Left kidney (tissue), 8 donors: ENCODE data around the gene DPEP2. TPM values are rescaled to one million over a fixed set of nuclear protein-coding genes. Genes with fewer than 3 reads are reported as not detected.
"Not testable (repeated sequence)": the region's sequence is repeated elsewhere in the genome, so short reads cannot be mapped to it uniquely, and the experiment has no call there.

ENCODE experiments used
- DNase-seq: peaks from one replicate; pipeline ENCODE4 v3.0.0-alpha.2; 2013
- long read RNA-seq, 8 donors: transcript quantifications; one replicate each; lab custom pipeline, GENCODE V29; 2026
- polyA plus RNA-seq: library from polyadenylated mRNA; unstranded; fragments of 120-200 nt; gene quantifications from one replicate; pipeline ENCODE4 v1.2.1, GENCODE V29; 2013; ENCODE audit not compliant: insufficient read length

The DPEP2 gene, protein sequence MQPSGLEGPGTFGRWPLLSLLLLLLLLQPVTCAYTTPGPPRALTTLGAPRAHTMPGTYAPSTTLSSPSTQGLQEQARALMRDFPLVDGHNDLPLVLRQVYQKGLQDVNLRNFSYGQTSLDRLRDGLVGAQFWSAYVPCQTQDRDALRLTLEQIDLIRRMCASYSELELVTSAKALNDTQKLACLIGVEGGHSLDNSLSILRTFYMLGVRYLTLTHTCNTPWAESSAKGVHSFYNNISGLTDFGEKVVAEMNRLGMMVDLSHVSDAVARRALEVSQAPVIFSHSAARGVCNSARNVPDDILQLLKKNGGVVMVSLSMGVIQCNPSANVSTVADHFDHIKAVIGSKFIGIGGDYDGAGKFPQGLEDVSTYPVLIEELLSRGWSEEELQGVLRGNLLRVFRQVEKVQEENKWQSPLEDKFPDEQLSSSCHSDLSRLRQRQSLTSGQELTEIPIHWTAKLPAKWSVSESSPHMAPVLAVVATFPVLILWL
- polyA plus RNA-seq: 1.2 TPM
- long read RNA-seq, donor 1: 0 reads
- long read RNA-seq, donor 2: 0 reads
- long read RNA-seq, donor 3: 0 reads
- long read RNA-seq, donor 4: 0 reads
- long read RNA-seq, donor 5: 0 reads
- long read RNA-seq, donor 6: 0 reads
- long read RNA-seq, donor 7: 0 reads
- long read RNA-seq, donor 8: 0 reads

DNA sequence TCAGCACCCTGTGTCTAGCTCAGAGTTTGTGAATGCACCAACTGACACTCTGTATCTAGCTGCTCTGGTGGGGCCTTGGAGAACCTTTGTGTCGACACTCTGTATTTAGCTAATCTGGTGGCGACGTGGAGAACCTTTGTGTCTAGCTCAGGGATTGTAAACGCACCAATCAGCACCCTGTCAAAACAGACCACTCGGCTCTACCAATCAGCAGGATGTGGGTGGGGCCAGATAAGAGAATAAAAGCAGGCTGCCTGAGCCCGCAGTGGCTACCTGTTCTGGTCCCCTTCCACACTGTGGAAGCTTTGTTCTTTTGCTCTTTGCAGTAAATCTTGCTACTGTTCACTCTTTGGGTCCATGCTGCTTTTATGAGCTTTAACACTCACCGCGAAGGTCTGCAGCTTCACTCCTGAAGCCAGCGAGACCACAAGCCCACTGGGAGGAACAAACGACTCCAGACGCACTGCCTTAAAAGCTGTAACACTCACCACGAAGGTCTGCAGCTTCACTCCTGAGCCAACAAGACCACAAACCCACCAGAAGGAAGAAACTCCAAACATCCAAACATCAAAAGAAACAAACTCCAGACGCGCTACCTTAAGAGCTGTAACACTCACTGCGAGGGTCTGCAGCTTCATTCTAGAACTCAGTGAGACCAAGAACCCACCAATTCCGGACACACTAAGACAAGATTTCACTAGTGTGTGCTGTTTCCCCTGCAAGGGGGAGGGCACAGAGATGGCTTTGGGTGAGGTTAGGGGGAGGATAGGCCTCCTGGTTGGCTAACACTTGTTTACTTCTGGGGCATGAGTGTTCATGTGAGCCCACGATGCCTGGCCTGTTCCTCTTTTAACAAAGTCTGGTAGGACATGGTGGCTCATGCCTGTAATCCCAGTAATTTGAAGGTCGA lies at the start of gene DPEP2:
TSS of gene DPEP2 (minus strand) at position 706 of the 910 bp plus-strand sequence. CDS start 6,272 bp downstream, outside the sequence.
- not testable (repeated sequence) for DNase-seq

DNA sequence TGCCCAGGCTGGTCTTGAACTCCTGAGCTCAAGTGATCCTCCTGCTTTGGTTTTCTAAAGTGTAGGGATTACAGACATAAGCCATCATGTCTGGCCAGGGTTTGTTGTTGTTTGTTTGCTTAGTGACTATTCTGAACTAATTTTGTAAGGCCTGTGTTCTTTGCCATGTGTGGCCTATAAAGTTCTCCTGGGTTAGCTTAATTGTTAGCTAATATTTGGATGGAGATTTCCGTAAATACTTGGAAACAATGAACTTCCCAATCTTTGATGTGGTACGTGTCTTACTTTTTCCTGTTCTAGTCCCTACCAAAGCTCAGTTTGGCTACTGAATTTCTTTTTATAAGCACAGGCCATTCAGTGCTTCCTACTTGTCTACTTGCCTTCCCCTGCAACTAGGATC lies 48.7 kb upstream of the DPEP2 start:
- DNase-seq: no peak

DNA sequence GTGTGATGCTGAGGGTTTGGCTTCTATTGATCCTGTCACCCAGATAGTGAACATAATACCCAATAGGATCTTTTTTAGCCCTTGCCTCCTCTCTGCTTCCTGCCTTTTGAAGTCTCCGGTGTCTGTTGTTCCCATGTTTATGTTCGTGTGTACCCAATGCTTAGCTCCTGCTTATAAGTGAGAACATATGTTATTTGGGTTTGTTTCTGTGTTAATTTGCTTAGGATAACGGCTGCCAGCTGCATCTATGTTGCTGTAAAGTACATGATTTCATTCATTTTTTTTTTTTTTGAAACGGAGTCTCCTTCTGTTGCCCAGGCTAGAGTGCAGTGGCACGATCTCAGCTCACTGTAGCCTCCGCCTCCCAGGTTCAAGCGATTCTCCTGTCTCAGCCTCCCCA lies 46.8 kb upstream of the DPEP2 start:
- DNase-seq: no peak

DNA sequence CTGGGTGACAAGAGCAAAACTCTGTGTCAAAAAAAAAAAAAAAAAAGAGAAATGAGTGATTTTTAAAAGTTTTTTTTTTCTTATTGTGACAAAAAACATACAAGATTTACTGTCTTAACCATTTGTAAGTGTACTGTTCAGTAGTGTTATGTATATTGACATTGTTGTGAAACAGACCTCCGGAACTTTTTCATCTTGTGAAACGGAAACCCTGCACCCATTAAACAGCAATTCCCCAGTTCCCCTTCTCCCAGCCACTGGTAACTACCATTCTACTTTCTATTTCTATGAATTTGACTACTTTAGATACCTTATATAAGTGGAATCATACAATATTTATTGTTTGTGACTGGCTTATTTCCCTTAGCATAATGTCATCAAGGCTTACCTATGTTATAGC lies 42.5 kb upstream of the DPEP2 start:
- no peak for DNase-seq

DNA sequence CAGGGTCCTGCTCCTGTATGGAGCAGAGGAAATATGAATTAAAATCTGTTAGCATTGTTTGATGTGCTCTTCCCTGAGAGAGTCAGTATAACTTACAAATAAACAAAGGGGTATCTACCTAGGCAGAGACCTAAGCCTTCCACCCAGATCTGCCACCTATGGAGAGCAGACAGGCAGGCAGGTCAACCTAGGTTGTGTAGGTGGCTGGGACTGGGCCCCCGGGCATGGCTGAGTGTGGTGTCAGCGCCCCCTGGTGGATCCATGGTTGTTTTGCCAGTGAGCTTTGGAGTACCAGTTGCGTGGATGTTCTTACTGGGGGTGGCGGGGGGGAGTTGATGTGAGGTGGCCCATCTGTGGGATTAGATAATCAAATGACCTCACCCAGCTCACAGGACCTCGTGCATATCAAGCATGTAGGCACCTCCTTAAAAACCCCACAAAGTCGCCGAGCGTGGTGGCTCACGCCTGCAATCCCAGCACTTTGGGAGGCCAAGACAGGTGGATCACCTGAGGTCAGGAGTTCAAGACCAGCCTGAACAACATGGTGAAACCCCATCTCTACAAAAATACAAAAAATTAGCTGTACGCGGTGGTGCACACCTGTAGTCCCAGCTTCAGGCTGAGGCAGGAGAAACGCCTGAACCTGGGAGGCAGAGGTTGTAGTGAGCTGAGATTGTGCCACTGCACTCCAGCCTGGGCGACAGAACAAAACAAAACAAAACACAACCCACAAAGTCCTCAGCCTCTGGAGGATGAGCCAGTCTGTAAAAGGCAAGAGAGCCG lies 41.4 kb upstream of the DPEP2 start:
- peak; percentile 46 for DNase-seq

DNA sequence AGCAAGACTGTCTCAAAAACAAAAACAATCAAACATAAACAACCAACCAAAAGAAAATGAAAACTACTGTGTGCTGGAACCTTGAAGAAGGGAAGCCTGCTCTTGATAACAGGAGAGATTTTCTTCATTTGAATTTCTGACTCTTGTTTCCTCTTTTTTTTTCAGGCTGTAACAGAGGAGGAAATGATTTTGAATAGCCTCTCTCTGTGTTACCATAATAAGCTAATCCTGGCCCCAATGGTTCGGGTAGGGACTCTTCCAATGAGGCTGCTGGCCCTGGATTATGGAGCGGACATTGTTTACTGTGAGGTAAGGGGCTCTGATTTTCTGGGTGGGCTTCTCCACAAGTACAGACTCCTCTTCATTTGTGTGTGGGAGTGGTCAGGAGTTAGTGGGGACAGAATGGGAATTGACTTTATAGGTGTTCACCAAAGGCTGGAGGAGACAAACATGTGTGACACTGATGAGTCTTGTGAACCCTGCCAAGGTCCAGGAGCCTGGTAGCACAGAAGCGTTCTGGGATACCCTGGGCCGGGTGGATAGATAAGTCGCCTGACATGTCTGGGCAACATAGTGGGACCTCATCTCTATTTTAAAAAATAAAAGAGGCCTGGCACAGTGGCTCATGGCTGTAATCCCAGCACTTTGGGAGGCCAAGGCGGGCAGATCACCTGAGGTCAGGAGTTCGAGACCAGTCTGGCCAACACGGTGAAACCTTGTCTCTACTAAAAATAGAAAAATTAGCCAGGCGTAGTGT lies 38.7 kb upstream of the DPEP2 start:
- no peak for DNase-seq

DNA sequence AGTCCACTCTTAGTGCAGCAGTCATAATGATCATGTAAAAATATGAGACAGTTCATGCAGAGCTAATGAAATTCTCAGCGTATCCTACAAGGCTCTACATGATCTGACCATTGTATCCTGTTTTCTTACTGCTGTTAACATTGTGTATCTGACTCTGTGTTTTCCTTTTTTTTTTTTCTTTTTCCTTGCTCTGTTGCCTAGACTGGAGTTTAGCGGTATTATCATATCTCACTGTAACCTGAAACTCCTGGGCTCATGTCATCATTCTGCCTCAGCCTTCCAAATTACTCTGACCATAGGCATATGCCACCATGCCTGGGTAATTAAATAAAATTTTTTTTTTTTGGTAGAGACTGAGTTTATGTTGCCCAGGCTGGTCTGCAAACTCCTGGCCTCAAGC lies 35.9 kb upstream of the DPEP2 start:
- DNase-seq: no peak

DNA sequence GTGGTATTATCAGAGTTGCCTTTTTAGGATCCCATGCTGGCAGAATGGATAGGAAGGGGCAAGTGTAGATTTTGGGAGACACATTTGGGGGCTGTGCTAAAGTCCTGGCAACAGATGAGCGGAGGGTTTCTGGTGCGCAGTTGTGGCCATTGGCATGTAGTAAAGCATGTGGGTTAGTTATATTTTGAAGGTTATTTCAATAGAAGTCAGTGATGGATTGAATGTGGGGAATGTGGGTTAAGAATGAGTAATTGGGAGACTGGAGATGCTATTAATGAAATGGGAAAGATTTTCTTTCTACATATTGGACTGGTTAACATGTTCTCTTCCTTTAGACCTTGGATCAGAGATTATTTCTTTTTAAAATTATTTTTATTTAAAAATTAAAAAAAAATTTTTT lies 33.8 kb upstream of the DPEP2 start:
- no peak for DNase-seq

DNA sequence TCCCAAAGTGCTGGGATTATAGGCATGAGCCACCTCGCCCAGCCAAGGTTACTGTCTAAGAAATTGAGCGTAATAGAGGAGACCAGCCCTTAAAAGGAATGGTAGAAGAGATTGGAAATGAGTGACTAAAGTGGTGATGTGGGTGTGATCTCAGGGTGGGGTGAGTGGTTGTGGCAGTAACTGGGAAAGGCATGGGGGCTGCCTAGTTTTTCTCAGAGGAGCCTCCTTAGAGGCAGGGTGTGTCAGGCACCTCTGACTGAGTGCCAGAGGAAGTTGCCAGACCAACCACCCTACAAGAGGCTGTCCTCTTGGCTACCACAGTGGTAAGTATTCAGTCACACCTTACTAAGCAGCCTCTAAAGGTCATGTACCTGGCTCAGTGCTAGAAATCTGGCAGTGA lies 32.7 kb upstream of the DPEP2 start:
- DNase-seq: no peak

DNA sequence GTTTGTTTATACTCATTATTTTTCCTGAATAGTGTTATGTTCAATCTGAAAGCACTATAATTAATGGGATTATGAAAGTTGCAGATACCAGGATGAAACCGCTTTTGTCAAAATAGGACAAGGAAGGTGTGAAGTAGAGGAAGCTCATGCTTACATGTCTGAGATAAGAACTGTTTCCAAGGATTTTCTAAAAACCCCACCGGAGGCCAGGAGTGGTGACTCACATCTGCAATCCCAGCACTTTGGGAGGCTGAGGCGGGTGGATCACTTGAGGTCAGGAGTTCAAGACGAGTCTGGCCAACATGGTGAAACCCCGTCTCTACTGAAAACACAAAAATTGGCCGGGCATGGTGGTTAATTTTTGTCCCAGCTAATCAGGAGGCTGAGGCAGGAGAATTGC lies 30.8 kb upstream of the DPEP2 start:
- not testable (repeated sequence) for DNase-seq

DNA sequence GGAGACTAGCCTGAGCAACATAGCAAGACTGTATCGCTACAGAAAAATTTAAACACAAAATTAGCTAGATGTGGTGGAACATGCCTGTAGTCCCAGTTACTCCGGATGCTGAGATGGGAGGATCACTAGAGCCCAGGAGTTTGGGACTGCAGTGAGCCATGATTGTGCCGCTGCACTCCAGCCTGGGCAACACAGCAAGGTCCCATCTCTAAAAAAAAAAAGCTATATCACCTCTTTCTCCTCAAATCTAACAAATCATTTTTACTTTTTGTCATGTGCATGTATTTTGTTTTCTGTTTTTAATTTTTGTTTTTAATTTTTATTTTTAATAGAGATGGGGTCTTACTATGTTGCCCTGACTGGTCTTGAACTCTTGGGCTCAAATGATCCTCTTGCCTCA lies 29.7 kb upstream of the DPEP2 start:
- DNase-seq: no peak

DNA sequence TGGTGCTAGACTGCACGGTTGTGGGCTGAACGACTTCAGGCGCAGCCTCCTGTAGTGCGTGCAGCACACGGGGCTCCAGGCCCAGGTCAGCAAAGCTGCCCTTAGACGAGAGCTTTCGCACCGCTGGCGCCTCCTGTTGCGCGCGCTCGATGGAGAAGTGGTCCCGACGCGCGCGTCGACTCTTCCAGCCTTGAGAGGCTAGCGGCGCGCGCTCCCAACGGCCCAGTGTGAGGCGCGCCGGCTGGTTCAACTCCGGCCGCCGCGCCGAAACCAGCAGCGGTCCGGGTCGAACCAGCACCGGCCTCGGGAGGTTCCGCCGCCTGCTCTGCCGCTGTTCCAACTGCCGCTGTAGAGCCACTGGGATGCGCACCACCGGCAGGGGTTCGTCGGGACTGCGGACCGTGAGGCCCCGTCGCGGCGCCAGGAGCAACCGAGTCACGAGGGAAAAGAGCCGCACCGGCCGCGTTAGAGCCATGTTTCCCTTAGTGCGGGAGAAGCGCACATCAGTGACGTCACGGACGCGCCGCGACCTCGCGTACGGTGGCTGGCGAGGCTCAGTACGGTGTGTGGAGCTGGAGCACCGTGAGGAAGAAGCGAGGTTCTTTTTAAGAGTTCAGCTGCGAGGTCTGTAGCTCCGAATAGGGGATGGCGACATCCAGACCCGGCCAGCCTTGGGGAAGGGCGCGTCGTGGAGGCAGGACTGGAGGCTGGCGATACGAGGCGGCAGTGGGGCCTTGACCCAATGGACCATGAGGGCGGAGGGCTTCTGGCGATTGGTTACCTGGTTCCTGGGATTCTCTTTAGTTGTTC lies 23.6 kb upstream of the DPEP2 start, which contains the start of the genes DDX28 and DUS2:
TSS of gene DDX28 (minus strand) at position 505 of the 810 bp plus-strand sequence. CDS start at position 475, 30 bp downstream.
TSS of gene DUS2 (plus strand) at position 557 of the 810 bp plus-strand sequence. CDS start 14,740 bp downstream, outside the sequence.
- peak; percentile 93 for DNase-seq

DNA sequence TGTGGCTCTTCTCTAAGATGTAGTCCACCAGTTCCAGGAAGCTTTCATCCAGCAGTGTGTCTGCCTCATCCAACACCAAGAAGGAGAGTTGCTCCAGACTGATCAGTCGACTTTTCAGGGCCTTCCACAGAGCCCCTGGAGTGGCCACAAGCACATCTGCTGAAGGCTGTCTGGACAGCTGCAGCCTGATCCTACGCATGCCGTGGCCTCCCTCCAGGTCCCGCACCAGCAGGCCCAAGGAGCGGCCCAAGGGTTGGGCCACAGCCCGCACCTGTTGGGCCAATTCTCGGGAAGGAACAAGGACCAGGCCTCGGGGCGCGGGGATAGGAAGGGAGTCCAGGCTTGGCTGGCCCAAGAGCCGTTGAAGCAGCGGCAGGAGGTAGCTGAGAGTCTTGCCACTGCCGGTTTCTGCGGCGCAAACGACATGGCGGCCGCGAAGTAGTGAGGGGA lies 23.0 kb upstream of the DPEP2 start:
- DNase-seq: no peak

DNA sequence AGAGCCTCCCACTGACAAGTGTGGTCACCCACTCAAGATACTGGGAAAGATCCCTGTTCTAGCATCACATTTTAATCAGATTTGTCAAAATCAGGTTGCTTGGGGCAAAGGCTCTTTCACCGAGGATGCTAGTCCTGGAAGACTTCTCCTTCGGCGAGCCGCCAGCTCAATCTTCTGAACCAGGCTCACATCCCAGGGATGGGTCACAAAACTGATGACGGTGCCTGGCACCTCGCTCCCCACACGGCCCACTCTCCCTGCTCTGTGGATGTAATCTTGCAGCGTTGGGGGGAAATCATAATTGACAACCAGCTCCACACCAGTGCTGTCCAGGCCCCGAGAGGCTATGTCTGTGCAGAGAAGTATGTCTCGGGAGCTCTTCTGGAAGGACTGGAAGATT lies 22.2 kb upstream of the DPEP2 start:
- DNase-seq: no peak

DNA sequence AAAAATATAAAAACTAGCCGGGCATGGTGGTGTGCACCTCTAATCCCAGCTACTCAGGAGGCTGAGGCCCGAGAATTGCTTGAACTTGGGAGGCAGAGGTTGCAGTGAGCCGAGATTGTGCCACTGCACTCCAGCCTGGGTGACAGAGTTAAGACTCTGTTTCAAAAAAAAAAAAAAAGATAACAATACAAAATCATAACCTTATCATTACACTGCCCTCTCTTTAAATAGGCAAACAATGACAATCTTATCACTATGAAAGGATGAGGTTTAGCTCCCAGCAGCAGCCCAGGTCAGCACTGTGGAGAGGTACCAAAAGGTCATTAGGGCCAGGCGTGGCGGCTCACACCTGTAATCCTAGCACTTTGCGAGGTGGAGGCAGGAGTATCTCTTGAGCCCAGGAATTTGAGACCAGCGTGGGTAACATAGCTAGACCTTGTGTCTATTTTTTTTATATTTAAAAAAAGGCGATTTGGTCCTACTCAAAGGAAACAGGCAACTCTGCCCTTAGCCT lies 19.9 kb upstream of the DPEP2 start:
- no peak for DNase-seq

DNA sequence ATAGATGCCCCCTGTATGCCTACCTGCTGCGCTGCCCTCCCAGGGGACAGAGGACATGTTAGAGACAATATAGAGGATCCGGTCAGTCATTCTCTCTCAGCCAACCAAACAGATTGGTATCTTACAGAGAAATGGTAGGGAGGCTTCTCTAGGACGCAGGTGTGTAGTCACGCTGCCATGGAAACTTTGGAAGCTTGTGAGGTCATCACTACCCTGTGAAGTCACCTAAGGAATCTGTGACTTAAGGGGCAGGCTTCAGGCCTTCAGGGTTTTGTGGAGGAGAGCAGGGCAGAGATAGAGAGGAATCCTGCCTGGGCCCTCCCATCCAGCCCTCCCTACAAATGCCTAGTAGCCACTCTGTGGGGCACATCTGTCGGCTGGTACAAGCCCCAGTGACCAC lies 16.4 kb upstream of the DPEP2 start, which contains the start of gene DPEP2NB:
TSS of gene DPEP2NB (minus strand) at position 231 of the 400 bp plus-strand sequence. CDS start at position 90, 141 bp downstream.
- no peak for DNase-seq

DNA sequence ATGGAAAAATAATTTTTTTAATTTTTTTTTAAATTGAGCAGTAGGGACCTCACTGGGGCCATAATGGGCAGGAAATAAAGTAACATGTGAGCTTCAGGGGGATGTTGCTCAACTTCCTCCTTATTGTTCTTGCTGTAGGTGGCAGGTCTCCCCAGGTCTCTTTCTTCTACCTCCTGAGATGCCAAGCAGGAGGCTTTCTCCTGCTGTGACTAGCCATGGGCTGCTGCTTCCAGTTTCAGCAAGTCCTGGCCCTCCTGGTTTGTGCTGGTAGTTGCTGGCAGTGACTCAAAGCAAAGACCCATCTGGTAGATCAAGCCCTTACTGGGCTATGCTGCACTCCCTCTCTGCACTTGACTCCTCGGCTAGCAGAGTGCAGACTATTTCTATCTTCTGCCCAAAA lies 14.2 kb upstream of the DPEP2 start:
- no peak for DNase-seq

DNA sequence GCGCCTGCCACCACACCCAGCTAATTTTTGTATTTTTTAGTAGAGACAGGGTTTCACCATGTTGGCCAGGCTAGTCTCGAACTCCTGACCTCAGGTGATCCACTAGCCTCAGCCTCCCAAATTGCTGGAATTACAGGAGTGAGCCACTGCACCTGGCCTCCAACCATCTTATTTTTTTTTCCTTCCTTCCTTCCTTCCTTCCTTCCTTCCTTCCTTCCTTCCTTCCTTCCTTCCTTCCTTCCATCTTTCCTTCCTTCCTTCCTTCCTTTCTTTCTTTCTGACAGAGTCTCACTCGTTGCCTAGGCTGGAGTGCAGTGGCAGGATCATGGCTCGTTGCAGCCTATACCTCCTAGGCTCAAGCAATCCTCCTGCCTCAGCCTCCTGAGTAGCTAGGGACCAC lies 10.6 kb upstream of the DPEP2 start:
- DNase-seq: not testable (repeated sequence)

DNA sequence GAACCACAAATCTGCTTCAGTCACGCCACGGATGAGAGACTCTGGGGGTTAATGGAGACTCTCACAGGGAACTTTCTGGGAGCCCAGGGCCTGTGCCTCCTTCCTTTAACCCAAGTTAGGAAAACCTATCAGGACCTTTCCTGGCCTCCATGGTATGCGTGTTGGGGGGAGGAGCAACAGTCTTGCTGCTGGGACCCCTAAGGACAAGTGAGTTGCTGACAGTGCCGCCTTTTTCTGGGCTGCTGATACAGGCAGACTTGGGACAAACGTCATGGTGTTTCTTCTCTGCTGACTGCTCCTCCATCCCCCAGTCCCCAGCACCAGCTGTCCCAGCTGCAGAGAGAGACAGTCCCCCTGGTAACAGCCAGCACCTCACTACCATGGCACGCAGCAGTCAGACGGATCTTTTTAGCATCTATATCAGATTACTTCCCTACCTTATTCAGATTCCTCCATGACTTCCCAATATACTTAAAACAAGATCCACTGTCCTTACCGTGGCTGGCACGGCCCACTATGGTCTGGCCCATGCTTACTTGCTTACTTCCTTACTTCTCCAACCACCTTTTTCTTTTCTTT lies 10.0 kb upstream of the DPEP2 start:
- DNase-seq: no peak
